Breast epithelium (tissue), 4 donors: Measurements from ENCODE around the gene ALPI. TPM values are rescaled to one million over a fixed set of nuclear protein-coding genes. Genes with fewer than 3 reads are reported as not detected.

Experiments used
- DNase-seq, 2 donors: peaks; one replicate each; pipeline ENCODE4 v3.0.0-alpha.2; 2019; ENCODE audit warnings: low spot score in 2 of 2
- H3K27ac ChIP-seq, 2 donors: fragments of 200-600 bp; sonication (generic) in 1 of 2; one replicate each; pipeline ENCODE4 v1.5.1; 2016 to 2019; ENCODE audit warnings: mild to moderate bottlenecking in 1 of 2
- H3K27me3 ChIP-seq, 2 donors: fragments of 200-600 bp; sonication (generic) in 1 of 2; one replicate each; pipeline versions ENCODE4 v1.5.1 to v1.6.0; 2017 to 2019; ENCODE audit warnings: control low read depth in 1 of 2, mild to moderate bottlenecking in 1 of 2
- H3K36me3 ChIP-seq: fragments of 200-600 bp; one replicate; pipeline ENCODE4 v1.5.1; 2019
- H3K4me1 ChIP-seq, 2 donors: fragments of 200-600 bp; sonication (generic); one replicate each; pipeline ENCODE4 v1.5.1; 2016 to 2019; ENCODE audit warnings: control low read depth in 1 of 2
- H3K4me3 ChIP-seq, 3 donors: fragments of 200-600 bp; sonication (generic); 1 replicate in 2 of 3; 2 replicates in 1 of 3; pipeline ENCODE4 v1.5.1; 2016 to 2019; ENCODE audit warnings: mild to moderate bottlenecking in 3 of 3, moderate library complexity in 2 of 3
- H3K9me3 ChIP-seq, 2 donors: fragments of 200-600 bp; sonication (generic) in 1 of 2; one replicate each; pipeline ENCODE4 v1.5.1; 2016 to 2019; ENCODE audit warnings: control low read depth in 1 of 2
- POLR2A ChIP-seq: fragments of 450-650 bp; IDR thresholded peaks from one replicate; pipeline ENCODE4 v1.6.1; 2016; ENCODE audit warnings: antibody characterized with exemption, mild to moderate bottlenecking, moderate library complexity
- POLR2AphosphoS5 ChIP-seq, 3 donors: sonication (generic); formaldehyde crosslinking; IDR thresholded peaks; one replicate each; pipeline ENCODE4 v1.6.1; 2017; ENCODE audit warnings: antibody characterized with exemption in 3 of 3
- intact Hi-C: fragments of 100-400 bp; cut with DNase I; formaldehyde crosslinking; loops from one replicate; pipeline ENCODE4 v1.15.1; 2023; ENCODE audit warnings: low total_unique reads
- total RNA-seq, 3 donors: library from RNA; depleted of rRNA; stranded (reverse); fragments of >200 nt; gene quantifications; one replicate each; pipeline ENCODE4 v1.1.0, GENCODE V29; 2016
- TF ChIP-seq, protein P1 (sequence below), 3 donors: fragments of 450-650 bp; IDR thresholded peaks; one replicate each; pipeline ENCODE4 v1.5.1; 2016 to 2017; ENCODE audit warnings: antibody characterized with exemption in 3 of 3, mild to moderate bottlenecking in 3 of 3, moderate library complexity in 3 of 3

The ALPI gene
- total RNA-seq, 3 donors from 2014 or later = 0.33 TPM; not detected in 2

DNA sequence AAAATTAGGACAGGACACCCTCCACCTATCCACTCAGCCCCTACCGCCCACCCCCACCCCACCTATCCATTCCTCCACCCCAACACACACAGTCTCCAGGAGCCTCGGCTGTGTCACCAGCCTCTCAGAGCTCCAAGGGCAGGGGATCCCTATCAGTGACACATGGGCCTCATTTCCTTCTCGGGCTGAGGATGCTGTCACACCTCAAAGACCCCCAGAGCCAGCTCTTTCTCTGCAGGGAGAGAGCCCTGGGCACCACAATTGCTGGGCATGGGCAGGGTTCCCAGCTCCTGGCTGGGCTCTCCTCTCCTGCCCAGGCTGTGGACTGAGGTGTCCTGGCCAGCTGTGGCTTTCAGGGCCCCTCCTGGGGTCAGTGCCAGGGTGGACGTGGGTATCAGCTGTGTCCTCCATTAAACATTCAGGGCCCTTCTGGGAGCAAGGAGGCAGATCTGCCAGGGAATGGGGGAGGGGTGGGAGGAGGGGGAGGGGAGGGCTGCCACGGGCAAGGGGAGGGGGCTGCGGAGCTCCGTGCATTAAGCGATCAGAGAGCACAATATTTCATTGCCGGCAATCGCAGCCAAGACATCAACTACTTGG is 45.9 kb downstream of the ALPI start:
- TF ChIP-seq, protein P1, sequence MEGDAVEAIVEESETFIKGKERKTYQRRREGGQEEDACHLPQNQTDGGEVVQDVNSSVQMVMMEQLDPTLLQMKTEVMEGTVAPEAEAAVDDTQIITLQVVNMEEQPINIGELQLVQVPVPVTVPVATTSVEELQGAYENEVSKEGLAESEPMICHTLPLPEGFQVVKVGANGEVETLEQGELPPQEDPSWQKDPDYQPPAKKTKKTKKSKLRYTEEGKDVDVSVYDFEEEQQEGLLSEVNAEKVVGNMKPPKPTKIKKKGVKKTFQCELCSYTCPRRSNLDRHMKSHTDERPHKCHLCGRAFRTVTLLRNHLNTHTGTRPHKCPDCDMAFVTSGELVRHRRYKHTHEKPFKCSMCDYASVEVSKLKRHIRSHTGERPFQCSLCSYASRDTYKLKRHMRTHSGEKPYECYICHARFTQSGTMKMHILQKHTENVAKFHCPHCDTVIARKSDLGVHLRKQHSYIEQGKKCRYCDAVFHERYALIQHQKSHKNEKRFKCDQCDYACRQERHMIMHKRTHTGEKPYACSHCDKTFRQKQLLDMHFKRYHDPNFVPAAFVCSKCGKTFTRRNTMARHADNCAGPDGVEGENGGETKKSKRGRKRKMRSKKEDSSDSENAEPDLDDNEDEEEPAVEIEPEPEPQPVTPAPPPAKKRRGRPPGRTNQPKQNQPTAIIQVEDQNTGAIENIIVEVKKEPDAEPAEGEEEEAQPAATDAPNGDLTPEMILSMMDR (IDR thresholded peaks at IDR 0.05) = no peak
- no peak for TF ChIP-seq POLR2AphosphoS5 (IDR thresholded peaks at IDR 0.05)
- no peak for TF ChIP-seq POLR2A
- DNase-seq = no peak
- intact Hi-C loops = no loop called here
- H3K27me3 ChIP-seq = peaks cover 0 to 11% of the 10 kb centered on the region in 2 donors
- no peak overlapping the region for H3K27ac ChIP-seq
- no peaks in the 10 kb centered on the region for H3K36me3 ChIP-seq
- peaks cover 0 to 6% of the 10 kb centered on the region in 2 donors for H3K4me1 ChIP-seq
- H3K4me3 ChIP-seq = no peak overlapping the region
- H3K9me3 ChIP-seq = no peaks in the 10 kb centered on the region

DNA sequence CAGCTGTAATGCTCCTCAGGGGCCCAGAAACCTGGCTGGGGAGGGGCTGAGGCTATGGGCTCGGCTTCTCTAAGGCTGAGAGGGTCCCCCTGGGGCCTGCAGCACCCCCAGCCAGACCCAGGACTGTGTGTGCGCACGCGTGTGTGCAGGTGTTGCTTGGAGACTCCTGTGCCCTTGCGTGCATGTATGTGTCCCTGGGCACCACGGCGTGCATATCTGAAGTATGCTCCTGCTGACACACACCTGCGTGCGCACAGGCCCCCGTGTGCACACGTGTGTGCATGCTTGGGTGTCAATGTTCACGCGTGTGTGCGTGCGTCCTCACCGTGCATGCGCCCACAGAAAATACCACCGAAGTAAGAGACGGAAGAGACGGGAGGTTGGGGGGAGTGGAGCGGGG is 46.6 kb downstream of the ALPI start:
- no peak for DNase-seq
- TF ChIP-seq, protein P1 (IDR thresholded peaks at IDR 0.05) = no peak
- TF ChIP-seq POLR2AphosphoS5 (IDR thresholded peaks at IDR 0.05) (no peak), POLR2A (no peak)
- H3K36me3 ChIP-seq = no peaks in the 10 kb centered on the region
- peaks cover 0 to 6% of the 10 kb centered on the region in 2 donors for H3K4me1 ChIP-seq
- intact Hi-C loops = no loop called here
- H3K27me3 ChIP-seq = peaks cover 0 to 11% of the 10 kb centered on the region in 2 donors
- no peak overlapping the region for H3K27ac ChIP-seq
- H3K9me3 ChIP-seq = no peaks in the 10 kb centered on the region
- H3K4me3 ChIP-seq = peak overlapping the region; percentile 28 to 68 (median 56)

DNA sequence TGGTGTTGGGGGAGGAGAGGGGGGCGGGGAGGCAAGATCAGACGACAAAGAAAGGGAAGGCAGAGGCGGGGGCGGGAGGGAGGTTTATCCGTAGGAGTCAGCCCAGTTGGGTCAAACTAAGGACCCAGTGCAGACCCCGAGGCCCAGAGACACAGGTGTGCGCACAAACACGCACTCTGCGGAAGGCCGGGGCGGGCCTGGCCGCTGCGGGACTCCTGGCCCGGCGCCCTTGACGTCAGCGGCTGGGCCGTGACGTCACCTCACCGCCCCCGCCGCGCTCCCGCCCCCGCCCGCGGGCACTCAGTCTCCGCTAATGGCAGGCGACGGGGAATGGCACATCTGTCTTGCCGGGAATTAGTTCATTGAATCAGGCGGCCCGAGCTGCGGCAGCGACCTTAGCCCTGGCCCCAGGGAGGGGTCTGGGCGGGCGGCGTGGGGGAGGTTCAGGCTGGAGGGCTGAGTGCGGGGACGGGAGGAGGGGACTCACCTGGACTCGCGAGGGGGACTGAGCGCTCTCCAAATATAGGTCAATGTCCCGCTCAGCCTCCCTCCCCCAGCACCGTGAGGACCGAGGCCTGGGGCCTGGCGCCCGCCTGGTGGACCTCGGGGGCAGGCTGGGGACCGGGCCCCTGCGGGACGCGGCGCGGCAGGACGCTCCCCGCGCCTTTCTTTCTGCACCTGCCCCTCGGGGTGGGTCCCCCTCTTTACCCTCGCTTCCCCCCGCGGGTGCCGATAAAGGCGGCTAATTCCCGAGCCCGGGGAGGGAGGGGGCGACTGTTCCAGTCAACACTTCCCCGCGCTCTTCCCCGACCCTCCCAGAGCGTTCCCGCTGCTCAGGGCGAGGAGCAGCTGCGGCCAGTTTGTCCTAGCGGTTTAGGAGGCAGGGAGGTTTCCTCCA is 47.2 kb downstream of the ALPI start:
- Histone ChIP-seq H3K36me3 (no peaks in the 10 kb centered on the region), H3K27me3 (peaks cover 0 to 11% of the 10 kb centered on the region in 2 donors), H3K27ac (no peak overlapping the region), H3K4me1 (peaks cover 0 to 6% of the 10 kb centered on the region in 2 donors), H3K4me3 (peak overlapping the region; percentile 28 to 68 (median 56)), H3K9me3 (no peaks in the 10 kb centered on the region)
- intact Hi-C loops = no loop called here
- peak in 1 of 2 donors; percentile 18 for DNase-seq
- TF ChIP-seq POLR2AphosphoS5 (IDR thresholded peaks at IDR 0.05) = no peak
- no peak for TF ChIP-seq POLR2A
- TF ChIP-seq, protein P1 (IDR thresholded peaks at IDR 0.05) = no peak

DNA sequence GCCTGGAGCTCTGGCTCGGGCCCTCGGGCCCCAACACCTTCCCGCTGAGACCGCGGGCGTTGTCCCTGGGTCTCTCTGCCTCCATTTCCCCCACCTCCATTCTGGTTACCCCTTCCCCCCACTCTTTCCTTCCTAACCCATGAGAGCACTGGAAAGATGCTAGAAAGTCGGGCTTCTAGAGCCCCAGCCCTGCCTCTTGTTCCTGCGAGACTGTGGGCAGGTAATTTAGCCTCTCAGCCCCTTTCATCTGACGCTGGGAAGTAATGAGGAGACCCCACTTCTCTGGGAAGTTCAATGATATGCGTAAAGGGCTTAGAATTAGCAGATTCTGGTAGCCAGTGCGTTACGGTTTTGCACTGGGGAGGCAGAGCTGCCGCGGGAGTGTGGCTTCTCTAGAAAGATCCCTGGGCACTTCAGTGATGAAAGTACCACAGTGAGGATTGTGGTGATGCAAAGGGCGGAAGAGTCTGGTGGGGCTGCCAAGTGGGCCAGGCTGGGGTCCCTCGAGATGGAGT is 47.9 kb downstream of the ALPI start:
- Histone ChIP-seq H3K27ac (no peak overlapping the region), H3K4me1 (peaks cover 0 to 6% of the 10 kb centered on the region in 2 donors), H3K9me3 (no peaks in the 10 kb centered on the region), H3K4me3 (peak overlapping the region; percentile 28 to 68 (median 56)), H3K27me3 (peaks cover 0 to 11% of the 10 kb centered on the region in 2 donors), H3K36me3 (no peaks in the 10 kb centered on the region)
- DNase-seq = no peak
- TF ChIP-seq, protein P1 (IDR thresholded peaks at IDR 0.05) = no peak
- TF ChIP-seq POLR2AphosphoS5 (IDR thresholded peaks at IDR 0.05) (no peak), POLR2A (no peak)
- intact Hi-C loops = no loop called here

DNA sequence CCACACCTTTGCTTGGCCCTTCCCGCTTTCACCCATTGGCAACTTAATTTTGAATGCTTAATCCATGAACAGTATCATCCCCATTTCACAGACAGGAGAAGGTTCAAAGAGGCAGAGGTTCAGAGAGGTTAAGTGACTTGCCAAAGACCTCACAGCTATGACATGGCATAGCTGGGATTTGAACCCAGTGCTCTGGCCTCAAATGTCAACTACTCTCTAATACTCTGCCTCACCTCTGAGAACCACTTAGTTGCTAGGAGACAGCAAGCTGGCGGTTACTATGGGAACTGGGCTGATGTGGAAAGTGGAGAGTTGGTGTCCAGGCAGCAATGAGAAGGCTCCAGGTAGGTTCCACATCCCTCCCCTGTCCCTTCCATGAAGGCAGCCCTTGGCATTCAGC is 48.5 kb downstream of the ALPI start:
- H3K27me3 ChIP-seq = peaks cover 0 to 11% of the 10 kb centered on the region in 2 donors
- no peak overlapping the region for H3K27ac ChIP-seq
- no peaks in the 10 kb centered on the region for H3K9me3 ChIP-seq
- no peak overlapping the region for H3K4me3 ChIP-seq
- no peaks in the 10 kb centered on the region for H3K36me3 ChIP-seq
- TF ChIP-seq, protein P1 (IDR thresholded peaks at IDR 0.05) = no peak
- TF ChIP-seq POLR2AphosphoS5 (IDR thresholded peaks at IDR 0.05) (no peak), POLR2A (no peak)
- peaks cover 0 to 6% of the 10 kb centered on the region in 2 donors for H3K4me1 ChIP-seq
- DNase-seq = no peak
- intact Hi-C loops = no loop called here
